Keratinocyte (primary cell): ENCODE measurements around the gene DDRGK1.
A peak's percentile ranks its signal among the peaks of the same experiment; 100 is the strongest.

ENCODE experiments used
- EZH2 ChIP-seq: IDR thresholded peaks from one replicate; pipeline ENCODE4 v1.6.1; 2012; ENCODE audit warnings: inconsistent platforms, mild to moderate bottlenecking, low read length, moderate library complexity
- TF ChIP-seq, protein P1 (sequence below), 3 experiments: IDR thresholded peaks in 1 of 3; conservative IDR thresholded peaks in 1 of 3; optimal IDR thresholded peaks in 1 of 3; 2 replicates in 2 of 3; 3 replicates in 1 of 3; pipeline versions ENCODE3 to v1.5.1; 2011; ENCODE audit warnings: low read length in 3 of 3, mild to moderate bottlenecking in 3 of 3, moderate library complexity in 2 of 3, control low read depth in 1 of 3, inconsistent platforms in 1 of 3; ENCODE audit not compliant: insufficient read depth in 2 of 3; ENCODE audit errors: extremely low read depth in 1 of 3

DNA sequence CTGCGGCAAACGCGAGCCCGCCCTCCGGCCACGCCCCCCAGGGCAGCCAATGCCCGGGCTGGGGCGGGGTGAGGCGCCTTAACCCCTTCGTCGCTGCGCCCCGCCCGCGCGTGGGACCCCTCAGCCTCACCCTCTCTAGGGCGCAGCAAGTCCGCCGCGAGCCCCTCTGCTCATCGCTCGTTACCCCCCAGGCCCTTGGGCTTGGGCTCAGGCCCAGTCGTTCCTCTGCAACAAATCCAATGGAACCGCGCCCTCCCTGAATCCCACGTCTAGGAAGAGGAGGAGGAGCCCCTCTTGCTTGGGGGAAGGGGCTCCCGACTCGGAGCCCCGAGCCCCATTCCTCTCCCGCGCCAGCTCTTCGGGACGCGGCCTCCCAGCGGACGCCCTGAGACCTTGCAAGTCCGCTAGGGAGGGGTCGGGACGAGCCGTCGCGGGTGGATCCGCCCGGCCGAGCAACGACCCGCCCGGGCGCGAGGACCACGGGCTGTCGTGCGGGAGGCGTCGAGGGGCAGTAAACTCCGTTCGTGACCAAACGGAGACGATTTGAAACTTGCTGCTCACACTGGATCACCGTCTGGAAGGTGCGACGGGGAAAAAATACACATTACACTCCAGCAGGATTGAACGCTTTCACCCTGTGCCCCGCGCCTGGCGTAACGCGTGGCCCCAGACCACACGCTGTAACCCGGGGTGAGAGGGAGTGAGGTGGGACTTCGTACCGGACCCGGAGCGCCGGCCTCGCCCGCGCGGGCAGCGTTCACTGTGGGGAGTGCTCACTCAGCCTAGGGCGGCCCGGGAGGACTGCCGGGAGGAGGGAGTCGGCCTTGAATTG, 30.7 kb downstream of the DDRGK1 start:
- TF ChIP-seq, protein P1, sequence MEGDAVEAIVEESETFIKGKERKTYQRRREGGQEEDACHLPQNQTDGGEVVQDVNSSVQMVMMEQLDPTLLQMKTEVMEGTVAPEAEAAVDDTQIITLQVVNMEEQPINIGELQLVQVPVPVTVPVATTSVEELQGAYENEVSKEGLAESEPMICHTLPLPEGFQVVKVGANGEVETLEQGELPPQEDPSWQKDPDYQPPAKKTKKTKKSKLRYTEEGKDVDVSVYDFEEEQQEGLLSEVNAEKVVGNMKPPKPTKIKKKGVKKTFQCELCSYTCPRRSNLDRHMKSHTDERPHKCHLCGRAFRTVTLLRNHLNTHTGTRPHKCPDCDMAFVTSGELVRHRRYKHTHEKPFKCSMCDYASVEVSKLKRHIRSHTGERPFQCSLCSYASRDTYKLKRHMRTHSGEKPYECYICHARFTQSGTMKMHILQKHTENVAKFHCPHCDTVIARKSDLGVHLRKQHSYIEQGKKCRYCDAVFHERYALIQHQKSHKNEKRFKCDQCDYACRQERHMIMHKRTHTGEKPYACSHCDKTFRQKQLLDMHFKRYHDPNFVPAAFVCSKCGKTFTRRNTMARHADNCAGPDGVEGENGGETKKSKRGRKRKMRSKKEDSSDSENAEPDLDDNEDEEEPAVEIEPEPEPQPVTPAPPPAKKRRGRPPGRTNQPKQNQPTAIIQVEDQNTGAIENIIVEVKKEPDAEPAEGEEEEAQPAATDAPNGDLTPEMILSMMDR (optimal IDR thresholded peaks at IDR 0.05 in 1 of 3, IDR thresholded peaks at IDR 0.05 in 1 of 3, conservative IDR thresholded peaks at IDR 0.05 in 1 of 3; ENCODE audit: extremely low read depth in 1 of 3, insufficient read depth in 2 of 3, low read length in 3 of 3) = peak in 1 of 3 experiments; percentile 30
- no peak for TF ChIP-seq EZH2
